GM18868 (cell line): ENCODE results near the gene CNDP2.
"Not testable (repeated sequence)": the region's sequence is repeated elsewhere in the genome, so short reads cannot be mapped to it uniquely, and the experiment has no call there.

Experiments
- ATAC-seq: cut with Tn5 transposase; IDR thresholded peaks from one replicate; pipeline ENCODE4 v1.9.1; 2021; ENCODE audit warnings: mild to moderate bottlenecking, moderate library complexity; ENCODE audit not compliant: unreplicated experiment

CNDP2 gene

DNA sequence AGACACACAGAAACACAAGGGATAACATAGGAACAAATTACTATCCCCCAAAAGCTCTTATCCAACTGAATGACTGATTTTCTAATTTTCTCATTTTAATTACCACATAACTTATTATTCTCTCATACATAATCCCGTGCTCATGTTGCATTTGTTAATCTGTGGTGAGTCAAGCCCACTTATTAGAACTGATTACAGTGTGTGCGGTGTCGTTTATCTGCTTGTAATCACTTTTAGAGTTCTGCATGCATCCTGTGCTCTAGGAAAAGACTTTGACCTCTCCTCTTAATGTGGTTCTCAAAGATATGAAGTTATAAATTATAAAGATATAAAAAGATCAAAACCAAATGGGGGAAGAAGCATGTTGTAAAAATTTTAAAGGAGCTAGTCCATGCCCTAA, 67.8 kb downstream of the CNDP2 start:
- ATAC-seq = no peak

GRCh38 chr18:74565164-74565563, 69.0 kb downstream of the CNDP2 start:
- not testable (repeated sequence) for ATAC-seq

- not testable (repeated sequence) for ATAC-seq
These were observed 69.8 kb downstream of the CNDP2 start for GRCh38 chr18:74565993-74566392.

DNA sequence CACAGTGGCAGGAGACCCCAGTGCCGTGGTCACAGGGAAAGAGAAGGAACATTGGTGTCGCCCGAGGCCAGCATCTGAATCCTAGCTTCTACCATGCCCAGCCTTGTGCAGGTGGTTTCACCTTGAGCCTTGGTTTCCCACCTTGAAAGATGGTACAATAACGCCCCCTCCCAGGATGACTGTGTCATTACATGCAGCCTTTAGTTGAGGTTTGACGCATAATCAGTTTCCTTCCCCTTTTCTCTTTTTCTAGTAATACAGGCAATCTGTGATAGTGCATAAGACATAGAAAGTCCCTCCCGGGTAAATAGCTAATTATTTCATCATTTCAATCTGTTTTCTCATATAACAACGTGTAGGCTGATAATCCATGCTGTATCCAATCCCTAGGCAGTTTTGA, 71.7 kb downstream of the CNDP2 start:
- no peak for ATAC-seq

- ATAC-seq = no peak
These were observed 73.2 kb downstream of the CNDP2 start for GRCh38 chr18:74569401-74569800.

DNA sequence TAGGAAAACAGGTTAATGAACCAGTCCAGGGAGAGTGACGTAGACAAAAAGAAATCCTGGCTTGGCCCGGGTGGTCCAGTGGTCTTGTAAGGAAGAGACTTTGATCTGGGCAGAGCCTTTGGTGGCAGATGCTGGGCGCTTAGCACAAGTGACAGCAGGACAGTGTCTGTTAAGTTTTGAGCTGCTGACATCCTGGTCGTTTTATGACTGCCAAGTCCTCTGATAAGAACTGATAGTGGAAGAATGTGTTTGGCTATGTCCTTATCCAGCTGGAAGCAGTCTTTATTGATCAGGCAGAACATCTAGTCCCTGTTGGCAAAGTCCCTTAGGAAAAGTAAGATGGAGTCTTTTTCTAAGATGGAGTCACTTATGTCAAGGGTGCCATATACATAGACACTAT, 74.1 kb downstream of the CNDP2 start:
- no peak for ATAC-seq

GRCh38 chr18:74571895-74572680, 75.9 kb downstream of the CNDP2 start:
- no peak for ATAC-seq

DNA sequence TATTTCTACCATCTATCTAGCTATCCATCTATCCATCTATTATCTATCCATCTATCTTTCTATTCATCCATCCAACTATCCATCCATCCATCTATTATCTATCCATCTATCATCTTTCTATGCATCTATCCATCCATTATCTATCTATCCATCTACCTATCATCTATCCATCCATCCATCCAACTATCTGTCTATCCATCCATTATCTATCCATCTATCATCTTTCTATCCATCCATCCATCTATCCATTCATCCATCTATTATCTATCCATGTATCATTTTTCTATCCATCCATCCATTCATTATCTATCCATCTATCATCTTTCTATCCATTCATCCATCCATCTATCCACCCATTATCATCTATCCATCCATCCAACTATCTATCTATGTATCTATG, 76.9 kb downstream of the CNDP2 start:
- no peak for ATAC-seq
